ENCODE measurements around the gene NTNG2.

DNA sequence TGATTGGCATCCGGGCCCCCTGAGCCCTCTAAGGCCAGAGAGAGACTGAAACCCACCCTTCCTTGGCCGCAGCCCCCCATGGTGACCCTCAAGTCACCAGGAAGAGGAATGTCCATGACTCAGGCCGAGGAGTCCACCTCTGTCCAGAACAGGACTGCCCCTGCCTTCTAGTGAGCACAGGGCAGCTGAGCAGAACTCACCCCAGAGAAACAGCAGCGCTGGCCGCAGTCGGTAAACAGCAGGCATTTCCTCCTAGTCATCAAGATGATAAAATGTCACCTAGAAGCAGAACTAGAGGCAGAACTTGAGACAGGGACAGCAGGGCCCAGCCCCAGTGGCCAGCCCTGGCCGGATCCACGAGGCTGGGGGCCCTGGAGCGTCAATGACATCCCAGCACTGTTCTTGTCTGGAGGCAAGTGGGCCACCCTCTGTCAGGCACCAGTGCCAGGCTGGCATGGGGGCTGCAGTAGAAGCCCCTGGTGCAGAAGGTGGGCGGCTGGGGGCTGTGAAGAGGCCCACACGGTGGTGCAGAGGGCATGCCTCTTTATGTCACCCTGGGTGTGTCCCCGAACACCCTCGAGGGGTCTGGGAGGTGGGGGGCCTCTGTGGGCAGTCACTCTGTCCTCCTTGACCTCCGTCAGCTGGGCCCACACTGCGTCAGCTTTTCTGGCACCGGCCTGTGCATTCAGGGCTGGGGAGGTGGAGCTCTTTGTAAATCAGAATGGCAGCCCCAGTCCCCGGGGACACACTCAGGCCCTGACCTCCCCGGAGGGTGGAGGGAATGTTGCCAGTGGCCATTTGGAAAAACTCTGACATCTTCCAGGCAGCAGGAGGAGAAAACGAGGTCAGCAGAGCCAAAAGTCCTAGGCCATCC lies 83.0 kb downstream of the NTNG2 start:
- no peak for TF ChIP-seq POLR2A (IDR thresholded peaks at IDR 0.05)
- TF ChIP-seq, protein P1, sequence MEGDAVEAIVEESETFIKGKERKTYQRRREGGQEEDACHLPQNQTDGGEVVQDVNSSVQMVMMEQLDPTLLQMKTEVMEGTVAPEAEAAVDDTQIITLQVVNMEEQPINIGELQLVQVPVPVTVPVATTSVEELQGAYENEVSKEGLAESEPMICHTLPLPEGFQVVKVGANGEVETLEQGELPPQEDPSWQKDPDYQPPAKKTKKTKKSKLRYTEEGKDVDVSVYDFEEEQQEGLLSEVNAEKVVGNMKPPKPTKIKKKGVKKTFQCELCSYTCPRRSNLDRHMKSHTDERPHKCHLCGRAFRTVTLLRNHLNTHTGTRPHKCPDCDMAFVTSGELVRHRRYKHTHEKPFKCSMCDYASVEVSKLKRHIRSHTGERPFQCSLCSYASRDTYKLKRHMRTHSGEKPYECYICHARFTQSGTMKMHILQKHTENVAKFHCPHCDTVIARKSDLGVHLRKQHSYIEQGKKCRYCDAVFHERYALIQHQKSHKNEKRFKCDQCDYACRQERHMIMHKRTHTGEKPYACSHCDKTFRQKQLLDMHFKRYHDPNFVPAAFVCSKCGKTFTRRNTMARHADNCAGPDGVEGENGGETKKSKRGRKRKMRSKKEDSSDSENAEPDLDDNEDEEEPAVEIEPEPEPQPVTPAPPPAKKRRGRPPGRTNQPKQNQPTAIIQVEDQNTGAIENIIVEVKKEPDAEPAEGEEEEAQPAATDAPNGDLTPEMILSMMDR (IDR thresholded peaks at IDR 0.05) = no peak

Data from transverse colon (tissue), 3 donors.